Measurements from ENCODE around the gene RAB18.

The RAB18 gene

DNA sequence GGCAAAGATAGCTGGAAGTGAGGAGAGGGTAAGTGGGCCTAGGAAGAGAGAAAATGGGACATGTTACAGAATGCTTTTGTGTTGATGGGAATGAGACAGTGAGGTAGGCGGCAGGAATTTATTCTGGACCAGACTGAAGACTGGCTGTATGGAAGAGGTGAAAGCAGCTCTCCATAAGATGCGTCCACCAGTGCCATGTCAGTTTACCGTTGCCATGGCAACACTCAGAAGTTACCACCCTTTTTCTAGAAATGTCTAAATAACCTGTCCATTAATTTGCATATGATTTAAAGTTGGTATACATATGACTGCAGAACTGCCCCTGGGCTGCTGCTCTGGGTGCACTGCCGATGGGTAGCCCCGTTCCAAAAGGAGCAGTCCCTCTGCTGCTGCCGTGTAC lies 46.7 kb downstream of the RAB18 start:
- TF ChIP-seq, protein P1, sequence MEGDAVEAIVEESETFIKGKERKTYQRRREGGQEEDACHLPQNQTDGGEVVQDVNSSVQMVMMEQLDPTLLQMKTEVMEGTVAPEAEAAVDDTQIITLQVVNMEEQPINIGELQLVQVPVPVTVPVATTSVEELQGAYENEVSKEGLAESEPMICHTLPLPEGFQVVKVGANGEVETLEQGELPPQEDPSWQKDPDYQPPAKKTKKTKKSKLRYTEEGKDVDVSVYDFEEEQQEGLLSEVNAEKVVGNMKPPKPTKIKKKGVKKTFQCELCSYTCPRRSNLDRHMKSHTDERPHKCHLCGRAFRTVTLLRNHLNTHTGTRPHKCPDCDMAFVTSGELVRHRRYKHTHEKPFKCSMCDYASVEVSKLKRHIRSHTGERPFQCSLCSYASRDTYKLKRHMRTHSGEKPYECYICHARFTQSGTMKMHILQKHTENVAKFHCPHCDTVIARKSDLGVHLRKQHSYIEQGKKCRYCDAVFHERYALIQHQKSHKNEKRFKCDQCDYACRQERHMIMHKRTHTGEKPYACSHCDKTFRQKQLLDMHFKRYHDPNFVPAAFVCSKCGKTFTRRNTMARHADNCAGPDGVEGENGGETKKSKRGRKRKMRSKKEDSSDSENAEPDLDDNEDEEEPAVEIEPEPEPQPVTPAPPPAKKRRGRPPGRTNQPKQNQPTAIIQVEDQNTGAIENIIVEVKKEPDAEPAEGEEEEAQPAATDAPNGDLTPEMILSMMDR (IDR thresholded peaks at IDR 0.05), result no peak

DNA sequence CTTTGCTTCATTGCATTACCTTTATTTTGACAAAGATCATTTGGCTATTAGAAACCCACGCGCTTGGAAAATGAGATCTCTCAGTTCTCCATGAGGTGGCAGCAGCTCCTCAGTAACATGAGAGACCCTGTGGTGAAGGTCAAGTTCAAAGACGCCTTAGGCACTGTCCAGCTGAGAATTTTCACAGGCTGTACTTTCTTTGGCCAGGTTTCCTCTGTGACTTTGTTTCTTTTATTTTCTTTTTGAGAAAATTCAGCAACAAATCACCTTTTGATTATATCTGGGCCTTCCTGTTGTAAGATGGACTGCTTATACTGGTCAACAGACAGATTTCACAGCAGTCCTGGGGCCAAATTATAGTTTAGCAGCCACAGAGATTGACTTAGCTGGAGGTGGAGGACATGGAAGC lies 54.5 kb downstream of the RAB18 start:
- TF ChIP-seq, protein P1 (IDR thresholded peaks at IDR 0.05), result peak; percentile 82

DNA sequence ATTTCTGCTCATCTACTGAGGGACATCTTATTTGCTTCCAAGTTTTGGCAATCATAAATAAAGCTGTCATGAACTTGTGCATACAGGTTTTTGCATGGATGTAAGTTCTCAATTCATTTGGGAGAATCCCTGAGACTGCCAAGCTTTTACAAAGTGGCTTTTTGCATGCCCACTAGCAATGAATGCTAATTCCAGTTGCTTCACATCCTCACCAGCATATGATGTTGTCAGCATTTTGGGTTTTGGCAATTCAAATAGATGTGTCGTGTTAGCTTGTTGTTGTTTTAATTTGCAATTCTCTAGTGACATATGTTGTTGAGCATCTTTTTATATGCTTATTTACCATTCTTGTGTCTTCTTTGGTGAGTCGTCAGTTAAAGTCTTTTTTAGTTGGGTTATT lies 57.2 kb downstream of the RAB18 start:
- TF ChIP-seq, protein P1 (IDR thresholded peaks at IDR 0.05), result no peak

DNA sequence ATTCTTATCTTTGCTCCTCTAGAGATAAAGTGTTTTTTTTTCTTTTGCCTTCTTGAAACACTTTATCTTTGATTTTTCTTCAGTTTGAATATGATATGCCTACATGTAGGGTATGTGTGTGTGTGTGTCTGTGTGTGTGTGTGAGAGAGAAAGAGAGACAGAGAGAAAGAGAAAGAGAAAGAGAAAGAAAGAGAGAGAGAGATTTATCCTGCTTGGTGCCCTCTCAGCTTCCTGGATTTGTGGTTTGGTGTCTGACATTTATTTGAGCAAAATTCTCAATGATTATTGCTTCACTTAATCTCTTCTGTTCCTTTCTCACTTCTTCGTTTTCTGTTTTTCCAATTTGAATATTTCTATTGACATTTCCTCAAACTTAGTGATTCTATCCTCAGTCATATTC lies 60.3 kb downstream of the RAB18 start:
- TF ChIP-seq, protein P1 (IDR thresholded peaks at IDR 0.05), result no peak

DNA sequence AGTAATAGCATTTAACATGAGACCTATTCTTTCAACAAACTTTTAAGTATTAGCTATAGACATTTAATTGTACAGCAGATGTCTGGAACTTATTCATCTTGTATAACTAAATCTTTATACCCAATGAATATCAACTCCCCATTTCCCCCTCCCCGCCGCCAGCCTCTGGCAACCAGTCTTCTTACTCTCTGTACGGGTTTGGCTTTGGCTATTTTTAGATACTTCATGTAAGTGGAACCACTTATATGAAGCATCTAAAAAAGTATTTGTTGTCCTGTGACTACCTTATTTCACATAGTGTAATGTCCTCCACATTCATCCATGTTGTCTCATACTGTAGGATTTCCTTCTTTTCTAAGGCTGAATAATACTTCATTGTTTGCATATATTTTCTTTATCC lies 60.8 kb downstream of the RAB18 start:
- TF ChIP-seq, protein P1 (IDR thresholded peaks at IDR 0.05), result no peak

DNA sequence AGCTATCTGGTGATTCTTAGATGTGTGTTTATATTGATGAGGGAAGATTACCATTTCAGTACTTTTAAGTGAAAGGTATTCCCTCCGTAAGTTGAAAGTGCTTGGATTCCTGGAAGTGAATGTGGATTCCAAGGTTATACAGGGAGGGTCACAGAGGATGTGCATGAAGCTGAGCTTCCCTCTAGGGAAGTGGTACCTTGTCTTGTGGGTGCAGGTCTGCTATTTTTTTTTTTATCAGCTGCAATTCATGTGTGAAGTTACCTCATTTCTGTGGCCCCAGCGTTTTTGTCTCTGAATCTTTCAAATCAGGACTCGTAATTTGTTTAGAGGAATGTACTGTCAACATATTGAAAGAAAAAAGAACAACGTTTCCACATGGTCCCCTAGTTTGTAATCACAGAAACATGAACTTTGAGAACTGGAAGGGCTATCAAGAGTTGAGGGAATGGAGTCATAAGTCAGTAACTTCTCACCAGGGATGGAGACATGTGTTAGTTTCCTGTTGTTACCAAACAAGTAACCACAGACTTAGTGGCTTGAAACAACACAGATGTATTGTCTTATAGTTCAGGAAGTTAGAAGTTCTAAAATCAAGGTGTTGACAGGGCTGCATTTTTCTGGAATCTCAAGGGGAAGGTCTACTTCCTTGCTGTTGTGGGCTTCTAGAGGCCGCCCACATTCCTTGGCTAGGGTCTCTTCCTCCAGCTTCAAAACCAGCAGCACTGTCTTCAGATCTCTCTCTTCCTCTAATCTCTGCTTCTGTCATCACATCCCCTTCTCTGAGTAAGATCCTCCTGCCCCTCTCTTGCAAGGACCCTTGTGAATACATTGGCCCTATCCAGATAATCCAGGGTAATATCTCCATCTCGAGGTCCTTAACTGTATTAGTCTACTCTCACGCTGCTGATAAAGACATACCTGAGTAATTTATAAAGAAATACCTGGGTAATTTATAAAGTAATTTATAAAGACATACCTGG lies 64.4 kb downstream of the RAB18 start:
- TF ChIP-seq, protein P1 (IDR thresholded peaks at IDR 0.05), result no peak

DNA sequence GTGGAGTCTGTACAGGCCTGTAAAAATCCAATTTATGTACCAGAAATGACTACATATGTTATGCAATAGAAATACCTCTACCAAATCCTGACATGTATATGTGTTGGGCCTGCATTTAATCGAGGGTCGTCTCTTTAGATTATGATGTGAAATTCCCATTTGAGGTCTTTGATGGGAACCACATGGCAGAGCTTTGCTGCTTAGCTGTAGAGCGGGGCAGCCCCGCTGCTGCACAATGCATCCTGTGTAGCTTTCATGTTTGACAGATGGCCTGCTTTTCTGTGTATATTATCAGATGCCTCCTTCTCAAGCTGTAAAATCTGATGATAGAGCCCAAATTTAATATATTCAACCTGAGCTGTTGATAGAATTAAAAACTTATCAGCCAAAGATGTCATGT lies 65.8 kb downstream of the RAB18 start:
- TF ChIP-seq, protein P1 (IDR thresholded peaks at IDR 0.05), result no peak

Data from LNCAP (cell line).